ENCODE results near the gene EIF1. TPM values are rescaled to one million over a fixed set of nuclear protein-coding genes. Genes with fewer than 3 reads are reported as not detected.

The EIF1 gene
- total RNA-seq, 2 donors from 2014 or later = 99.5 to 120 TPM

DNA sequence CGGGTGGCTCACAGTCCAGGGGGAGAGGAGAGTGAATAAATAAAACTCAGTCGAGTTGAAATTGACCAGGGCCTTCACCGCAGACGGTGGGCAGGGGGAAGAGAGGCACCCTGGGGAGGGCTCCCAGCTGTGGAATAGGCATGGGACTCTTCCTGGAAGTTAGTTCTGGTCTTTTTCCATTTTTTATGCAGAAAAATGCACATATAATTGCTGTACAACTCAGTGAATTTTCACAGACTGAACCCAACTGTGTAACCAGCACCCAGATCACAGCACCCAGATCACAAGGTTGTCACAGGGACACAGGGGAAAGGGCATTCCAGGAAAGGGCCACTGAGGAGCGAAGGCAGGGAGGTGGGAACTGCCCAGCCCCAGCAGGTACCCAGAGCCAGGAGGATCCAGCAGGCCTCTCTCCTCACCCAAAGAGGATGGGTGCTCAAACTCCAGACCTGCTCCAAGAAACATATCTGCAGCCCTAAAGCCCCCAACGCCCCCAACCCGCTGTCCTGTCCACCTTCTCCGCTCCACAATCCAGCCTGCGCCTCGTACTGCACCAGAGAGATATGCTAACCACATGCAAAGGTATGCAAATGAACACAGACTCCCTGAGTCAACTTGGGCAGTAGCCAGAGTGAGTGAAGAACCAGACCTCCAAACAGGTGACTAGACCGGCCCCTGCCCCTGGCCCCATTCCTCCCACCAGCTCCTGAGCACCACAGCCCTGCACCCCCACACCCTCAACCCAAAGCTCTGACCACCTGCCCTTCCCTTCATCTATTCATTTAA is 29.1 kb upstream of the EIF1 start:
- Histone ChIP-seq H3K27me3 (no peaks in the 10 kb centered on the region), H3K27ac (no peak overlapping the region), H3K9me3 (no peaks in the 10 kb centered on the region), H3K4me1 (peaks cover 13% of the 10 kb centered on the region), H3K36me3 (replicated peaks in 1 of 2; ENCODE audit: insufficient read depth in 1 of 2, low read depth in 2 of 2) (no peaks in the 10 kb centered on the region), H3K4me3 (no peak overlapping the region)
- no peak for TF ChIP-seq POLR2A (IDR thresholded peaks at IDR 0.05)
- TF ChIP-seq, protein P1, sequence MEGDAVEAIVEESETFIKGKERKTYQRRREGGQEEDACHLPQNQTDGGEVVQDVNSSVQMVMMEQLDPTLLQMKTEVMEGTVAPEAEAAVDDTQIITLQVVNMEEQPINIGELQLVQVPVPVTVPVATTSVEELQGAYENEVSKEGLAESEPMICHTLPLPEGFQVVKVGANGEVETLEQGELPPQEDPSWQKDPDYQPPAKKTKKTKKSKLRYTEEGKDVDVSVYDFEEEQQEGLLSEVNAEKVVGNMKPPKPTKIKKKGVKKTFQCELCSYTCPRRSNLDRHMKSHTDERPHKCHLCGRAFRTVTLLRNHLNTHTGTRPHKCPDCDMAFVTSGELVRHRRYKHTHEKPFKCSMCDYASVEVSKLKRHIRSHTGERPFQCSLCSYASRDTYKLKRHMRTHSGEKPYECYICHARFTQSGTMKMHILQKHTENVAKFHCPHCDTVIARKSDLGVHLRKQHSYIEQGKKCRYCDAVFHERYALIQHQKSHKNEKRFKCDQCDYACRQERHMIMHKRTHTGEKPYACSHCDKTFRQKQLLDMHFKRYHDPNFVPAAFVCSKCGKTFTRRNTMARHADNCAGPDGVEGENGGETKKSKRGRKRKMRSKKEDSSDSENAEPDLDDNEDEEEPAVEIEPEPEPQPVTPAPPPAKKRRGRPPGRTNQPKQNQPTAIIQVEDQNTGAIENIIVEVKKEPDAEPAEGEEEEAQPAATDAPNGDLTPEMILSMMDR (IDR thresholded peaks at IDR 0.05) = no peak
- DNase-seq (no peak), ATAC-seq (no peak)
- 75 to 83% methylated on average over 10 to 11 of the region's 11 CpGs for WGBS, 2 donors
- intact Hi-C loops (cut with DNase I) = loop anchor here (5.0 kb wide), 2 partner anchors 112 to 747 kb away; no protein-coding TSS in a partner anchor

DNA sequence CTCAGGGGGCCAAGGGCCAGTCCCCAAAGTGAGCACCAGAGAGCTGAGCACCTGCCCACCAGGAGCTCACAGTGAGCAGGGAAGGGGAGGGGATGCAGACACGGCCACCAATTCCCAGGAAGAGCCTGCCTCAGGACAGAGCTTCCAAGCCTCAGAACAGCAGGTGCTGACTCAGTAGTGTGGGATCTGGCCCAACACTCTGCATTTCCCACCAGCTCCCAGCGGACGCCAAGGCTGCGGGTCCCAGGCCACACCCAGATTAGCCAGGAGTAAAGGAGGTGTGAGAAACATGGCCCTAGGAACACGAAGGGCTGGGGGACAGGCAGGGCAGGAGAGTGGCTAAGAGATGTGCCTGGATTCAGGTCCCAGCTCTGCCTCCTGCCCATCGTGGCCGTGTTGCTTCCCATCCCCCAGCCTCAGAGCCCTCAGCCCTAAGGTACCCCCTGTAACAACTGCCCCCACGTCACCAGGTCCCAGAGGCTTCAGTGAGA is 28.4 kb upstream of the EIF1 start:
- no peak overlapping the region for H3K4me3 ChIP-seq
- no peak overlapping the region for H3K27ac ChIP-seq
- H3K4me1 ChIP-seq = peaks cover 11% of the 10 kb centered on the region
- WGBS, 2 donors = 65 to 69% methylated on average over 8 of the region's 8 CpGs
- H3K9me3 ChIP-seq = no peaks in the 10 kb centered on the region
- TF ChIP-seq, protein P1 (IDR thresholded peaks at IDR 0.05) = no peak
- no peak for TF ChIP-seq POLR2A (IDR thresholded peaks at IDR 0.05)
- no peak for ATAC-seq
- H3K36me3 ChIP-seq (replicated peaks in 1 of 2; ENCODE audit: insufficient read depth in 1 of 2, low read depth in 2 of 2) = no peaks in the 10 kb centered on the region
- intact Hi-C loops (cut with DNase I) = loop anchor here (5.0 kb wide), 1 partner anchor 113 kb away; no protein-coding TSS in a partner anchor
- DNase-seq = no peak
- H3K27me3 ChIP-seq = no peaks in the 10 kb centered on the region

DNA sequence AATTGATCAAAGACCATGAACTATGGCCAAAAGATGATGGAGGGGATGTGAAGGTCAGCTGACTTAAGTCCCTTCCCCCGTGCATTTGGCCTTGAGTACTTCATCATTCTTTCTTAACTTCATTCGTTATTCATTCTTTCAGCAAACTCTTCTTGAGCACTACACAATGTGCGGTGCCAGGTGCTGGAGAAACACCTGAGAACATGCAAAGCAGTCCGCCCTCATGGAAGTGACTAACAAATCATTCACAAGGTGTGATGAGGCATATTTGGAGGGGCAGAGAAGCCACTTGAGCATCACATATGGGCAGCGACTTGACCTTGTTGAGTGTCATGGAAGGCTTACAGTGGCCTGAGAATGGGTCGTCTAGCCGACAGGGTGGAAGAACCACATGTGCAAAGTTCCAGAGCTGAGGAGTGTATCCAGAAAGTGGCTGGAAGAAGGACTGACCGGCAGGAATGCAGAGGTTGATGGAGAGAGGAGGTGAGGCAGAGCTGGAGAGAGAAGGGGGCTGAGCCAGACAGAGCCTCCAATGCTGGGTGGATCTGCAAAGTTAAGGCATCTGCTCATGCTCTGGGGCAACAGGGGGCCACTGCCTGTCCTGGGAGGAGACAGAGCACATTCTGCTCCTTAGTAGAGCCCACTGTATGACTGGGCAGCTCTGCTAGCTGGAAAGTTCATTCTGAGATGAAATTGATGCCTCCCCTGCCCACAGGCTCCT is 25.1 kb upstream of the EIF1 start:
- H3K27me3 ChIP-seq = no peaks in the 10 kb centered on the region
- WGBS, 2 donors = 52 to 57% methylated on average over 8 of the region's 8 CpGs
- ATAC-seq (no peak), DNase-seq (no peak)
- no peak overlapping the region for H3K4me3 ChIP-seq
- peaks cover 21% of the 10 kb centered on the region for H3K4me1 ChIP-seq
- no peaks in the 10 kb centered on the region for H3K9me3 ChIP-seq
- no peaks in the 10 kb centered on the region for H3K36me3 ChIP-seq (replicated peaks in 1 of 2; ENCODE audit: insufficient read depth in 1 of 2, low read depth in 2 of 2)
- H3K27ac ChIP-seq = no peak overlapping the region
- intact Hi-C loops (cut with DNase I) = loop anchor here (5.0 kb wide), 1 partner anchor 116 kb away; no protein-coding TSS in a partner anchor
- TF ChIP-seq, protein P1 (IDR thresholded peaks at IDR 0.05) = no peak
- TF ChIP-seq POLR2A (IDR thresholded peaks at IDR 0.05) = no peak

DNA sequence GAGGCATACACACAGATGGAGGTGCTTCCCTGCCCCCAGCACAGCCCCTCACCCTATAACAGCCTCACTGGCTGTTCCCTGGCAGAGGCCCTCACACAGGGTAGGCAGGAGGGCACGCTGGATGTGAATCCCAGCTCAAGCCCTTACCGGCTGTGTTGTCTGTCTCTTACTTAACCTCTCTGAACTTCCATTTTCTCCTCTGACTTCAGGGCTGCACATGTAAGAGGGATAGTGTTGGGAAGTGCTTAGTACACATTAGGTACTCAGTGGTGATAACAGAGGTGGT is 24.6 kb upstream of the EIF1 start:
- intact Hi-C loops (cut with DNase I) = loop anchor here (5.0 kb wide), 1 partner anchor 117 kb away; no protein-coding TSS in a partner anchor
- DNase-seq (no peak), ATAC-seq (no peak)
- Histone ChIP-seq H3K4me1 (peaks cover 21% of the 10 kb centered on the region), H3K36me3 (replicated peaks in 1 of 2; ENCODE audit: insufficient read depth in 1 of 2, low read depth in 2 of 2) (no peaks in the 10 kb centered on the region), H3K27me3 (no peaks in the 10 kb centered on the region), H3K4me3 (no peak overlapping the region), H3K9me3 (no peaks in the 10 kb centered on the region), H3K27ac (no peak overlapping the region)
- 60 to 85% methylated on average over 1 to 2 of the region's 2 CpGs for WGBS, 2 donors
- TF ChIP-seq, protein P1 (IDR thresholded peaks at IDR 0.05) = no peak
- no peak for TF ChIP-seq POLR2A (IDR thresholded peaks at IDR 0.05)
